GOT3 (cell line): ENCODE measurements around the gene SEC14L6.
"Not testable (repeated sequence)": the region's sequence is repeated elsewhere in the genome, so short reads cannot be mapped to it uniquely, and the experiment has no call there.

Experiments used
- DNase-seq: peaks from one replicate; lab custom pipeline; 2025; ENCODE audit warnings: mixed read lengths; lab: John Stamatoyannopoulos, UW

The SEC14L6 gene

DNA sequence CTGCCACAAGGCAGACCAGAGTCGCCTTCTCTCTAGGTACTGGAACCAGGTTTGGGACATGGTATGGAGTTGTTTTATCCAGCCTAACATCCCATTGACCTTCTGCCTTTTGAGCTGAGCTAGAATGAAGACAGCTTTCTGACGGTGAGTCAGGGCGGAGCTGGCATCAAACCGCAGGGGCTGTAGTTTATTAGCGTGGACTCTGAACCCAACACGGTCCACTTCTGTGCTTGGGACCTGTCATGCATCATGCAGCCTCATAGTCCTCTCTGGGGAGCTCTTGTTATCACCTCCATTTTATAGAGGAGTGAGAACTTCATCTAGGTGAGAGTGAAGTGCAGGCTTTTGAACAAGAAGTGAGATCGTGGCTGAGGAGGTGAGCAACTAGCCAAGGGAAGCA is 19.6 kb upstream of the SEC14L6 start:
- DNase-seq = no peak

DNA sequence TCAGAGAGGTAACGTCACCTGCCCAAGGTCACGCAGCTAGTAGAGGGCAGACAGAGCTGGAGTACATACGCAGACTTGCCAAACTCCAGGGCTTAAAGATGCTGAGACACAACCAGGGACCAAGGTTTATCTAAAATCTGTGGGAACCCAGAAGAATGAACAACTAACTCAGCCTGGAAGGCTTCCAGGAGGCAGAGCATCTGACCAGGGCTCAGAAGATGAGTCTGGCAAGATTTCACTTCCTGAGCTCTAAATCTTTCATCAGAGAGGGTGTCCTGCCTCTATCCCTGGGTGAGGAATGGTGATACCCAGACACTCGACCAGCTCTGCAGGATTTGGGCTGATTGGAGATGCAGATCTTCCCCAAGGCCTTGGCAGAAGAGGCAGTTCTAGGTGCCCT is 18.8 kb upstream of the SEC14L6 start:
- DNase-seq = no peak

DNA sequence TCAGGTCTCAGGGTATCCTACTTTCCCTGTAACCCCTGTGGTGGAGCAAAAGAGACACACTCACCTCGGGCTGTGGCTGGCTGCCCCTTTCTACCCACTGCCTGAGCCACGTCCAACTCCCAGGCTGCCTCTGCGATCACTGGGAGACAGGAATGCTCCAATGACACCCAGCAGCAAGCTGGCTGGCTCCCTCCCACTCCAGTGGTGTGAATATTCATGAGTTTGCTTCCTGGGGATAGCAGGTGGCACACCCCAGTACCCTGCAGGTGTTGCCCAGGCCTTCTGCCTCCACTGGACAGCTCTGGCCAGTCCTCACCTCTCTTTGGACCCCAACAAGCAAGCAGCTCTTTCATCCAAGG is 18.2 kb upstream of the SEC14L6 start:
- no peak for DNase-seq

DNA sequence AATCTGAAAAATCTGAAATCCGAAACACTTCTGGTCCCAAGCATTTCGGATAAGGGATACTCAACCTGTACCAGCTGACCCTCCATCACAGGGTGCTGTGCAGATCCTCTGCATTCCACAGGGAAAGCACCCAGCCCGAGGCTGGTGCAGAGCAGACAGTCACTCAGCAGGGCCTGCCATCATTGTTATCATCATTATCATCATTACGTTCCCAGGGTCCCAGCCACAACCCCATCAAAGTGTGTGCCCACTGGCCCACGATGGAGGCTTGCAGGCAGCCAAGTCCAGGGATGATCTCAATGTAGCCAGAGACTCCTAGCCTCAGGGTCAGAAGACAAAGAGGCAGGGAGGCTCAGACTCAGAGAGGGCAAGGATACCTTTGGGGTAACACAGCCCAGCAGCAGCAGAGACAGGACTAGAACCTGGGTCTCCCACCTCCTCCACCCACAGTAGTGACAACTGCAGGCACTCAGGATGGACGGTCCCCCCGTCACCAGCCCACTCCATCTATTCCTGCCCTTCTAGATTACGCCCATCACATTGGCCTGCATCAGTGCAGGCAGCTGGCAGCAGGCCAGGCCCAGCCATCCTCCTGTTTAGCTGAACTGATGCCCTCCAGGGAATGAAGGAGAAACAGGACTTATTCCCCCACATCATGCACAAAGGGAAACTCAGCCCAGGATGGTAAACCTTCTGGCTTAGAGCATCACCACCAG is 17.7 kb upstream of the SEC14L6 start:
- DNase-seq = no peak

DNA sequence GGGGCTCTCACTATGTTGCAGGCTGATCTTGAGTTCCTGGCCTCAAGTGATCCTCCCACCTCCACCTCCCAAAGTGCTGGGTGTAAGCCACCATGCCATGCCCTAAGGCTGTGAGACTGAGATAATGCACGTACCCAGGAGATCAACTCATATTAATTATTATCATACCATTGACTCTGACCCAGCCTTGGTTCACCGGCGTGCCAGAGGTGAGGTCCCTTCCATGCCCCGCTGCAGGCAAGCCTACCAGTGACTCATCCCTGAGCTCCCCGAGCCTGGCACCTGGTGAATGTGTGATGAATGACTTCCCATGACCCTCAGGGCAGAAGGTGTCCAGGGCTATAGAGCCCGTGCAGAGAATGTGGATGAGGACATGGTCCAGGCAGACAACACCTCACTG is 15.8 kb upstream of the SEC14L6 start:
- DNase-seq = no peak

DNA sequence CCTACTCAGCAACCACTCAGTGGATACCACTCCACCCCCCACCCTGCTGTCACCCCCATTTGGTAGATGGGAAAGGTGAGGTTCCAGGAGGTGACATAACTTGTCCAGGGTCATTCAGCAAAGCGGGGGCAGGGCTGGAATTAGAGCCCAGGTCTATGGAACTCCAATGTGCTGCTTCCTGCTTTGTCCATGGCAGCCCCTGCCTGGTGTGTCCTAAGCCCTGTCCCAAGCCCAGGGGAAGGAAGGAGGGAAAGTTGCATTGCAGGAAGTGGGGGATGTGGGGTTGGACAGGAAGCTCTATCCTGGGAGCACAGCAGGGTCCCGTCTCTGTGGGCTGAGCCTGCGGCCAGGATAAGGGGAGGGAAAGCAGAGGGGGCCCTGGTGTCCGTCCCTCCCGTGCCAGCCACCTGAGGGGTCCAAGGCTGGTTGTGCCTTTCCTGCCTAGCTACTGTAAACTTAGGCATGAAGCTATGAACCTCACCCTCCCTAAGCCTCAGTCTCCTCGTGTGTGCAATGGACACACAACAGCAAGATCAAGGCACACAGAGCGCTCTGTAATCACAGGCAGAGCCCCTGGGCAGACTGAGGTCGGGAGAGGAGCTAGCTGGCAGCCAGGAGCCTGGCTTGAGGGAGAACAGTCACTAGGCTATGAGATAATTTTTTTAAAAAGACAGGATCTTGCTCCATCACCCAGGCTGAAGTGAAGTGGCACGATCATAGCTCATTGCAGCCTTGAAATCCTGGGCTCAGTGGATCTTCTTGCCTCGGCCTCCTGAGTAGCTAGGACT is 15.1 kb upstream of the SEC14L6 start:
- no peak for DNase-seq

DNA sequence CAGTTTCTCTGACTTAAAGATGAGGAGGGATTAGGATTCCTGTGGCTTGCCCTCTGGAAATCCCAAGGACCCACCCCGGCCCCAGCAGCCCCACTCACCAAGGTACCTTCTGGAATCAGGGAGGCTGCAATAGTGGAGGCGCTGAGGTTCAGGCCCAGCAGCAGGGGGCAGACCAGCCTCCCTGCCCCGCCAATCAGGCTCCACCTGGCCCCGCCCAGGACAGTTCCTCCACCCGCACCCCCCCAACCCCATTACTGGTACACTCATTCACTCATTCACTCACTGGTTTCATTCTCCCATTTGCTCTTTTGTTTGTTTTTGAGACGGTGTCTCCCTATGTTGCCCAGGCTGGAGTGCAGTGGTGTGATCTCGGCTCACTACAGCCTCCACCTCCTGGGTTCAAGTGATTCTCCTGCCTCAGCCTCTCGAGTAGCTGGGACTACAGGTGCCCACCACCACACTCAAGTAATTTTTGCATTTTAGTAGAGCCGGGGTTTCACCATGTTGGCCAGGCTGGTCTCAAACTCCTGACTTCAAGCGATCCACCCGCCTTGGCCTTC is 14.2 kb upstream of the SEC14L6 start:
- DNase-seq = not testable (repeated sequence)

DNA sequence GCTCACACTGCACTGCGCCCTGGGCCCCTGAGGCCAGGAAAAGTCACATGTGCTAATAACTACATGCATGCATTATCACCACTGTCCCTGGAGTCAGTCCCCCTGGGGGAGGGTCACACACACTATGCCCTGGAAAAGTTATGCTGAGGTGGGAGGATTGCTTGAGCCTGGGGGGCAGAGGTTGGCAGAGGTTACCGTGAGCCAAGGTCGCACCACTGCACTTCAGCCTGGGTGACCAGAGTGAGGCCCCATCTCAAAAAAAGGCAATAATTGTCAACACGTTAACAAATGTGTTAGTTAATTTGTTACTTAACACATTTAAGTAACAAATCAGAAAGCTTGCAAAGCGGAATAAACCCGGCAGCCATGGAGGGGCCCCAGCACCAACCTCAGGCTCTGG is 13.3 kb upstream of the SEC14L6 start:
- no peak for DNase-seq

DNA sequence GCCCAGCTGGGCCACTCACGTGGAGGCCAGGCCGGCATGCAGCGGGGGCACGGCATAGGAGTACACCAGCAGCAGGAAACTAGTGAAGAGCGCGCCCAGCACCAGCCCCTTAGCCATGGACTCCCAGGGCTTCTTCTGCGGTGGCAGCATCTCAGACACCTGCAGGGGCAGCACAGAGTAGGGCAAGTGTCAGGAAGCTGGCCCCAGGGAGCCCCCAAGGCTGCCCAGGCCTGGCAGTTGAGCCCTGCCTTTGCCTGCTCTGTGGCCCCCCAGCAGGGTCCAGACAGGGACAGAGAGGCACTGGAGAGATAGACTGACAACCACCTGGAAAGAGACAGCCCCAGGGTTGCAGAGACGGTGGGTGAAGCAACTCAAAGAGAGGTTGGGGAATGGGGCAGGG is 10.7 kb upstream of the SEC14L6 start:
- DNase-seq = no peak

DNA sequence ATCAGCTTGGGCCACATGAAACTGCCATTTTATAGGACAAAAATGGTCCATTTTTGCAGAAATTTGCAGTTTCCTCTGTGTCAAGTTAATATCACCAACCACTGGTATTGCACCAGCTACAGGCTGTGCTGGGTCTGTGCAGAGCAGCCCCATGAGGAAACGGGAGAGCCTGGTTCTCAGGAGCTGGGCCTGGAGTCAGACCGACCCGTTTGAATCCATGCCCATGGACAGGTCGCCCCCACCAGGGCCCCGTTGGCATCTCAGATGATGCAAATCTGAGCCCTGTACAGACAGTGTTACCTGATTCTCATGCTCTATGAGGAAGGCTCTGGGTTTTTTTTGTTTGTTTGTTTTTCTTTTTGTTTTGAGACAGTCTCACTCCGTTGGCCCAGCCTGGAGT is 9.8 kb upstream of the SEC14L6 start:
- no peak for DNase-seq

DNA sequence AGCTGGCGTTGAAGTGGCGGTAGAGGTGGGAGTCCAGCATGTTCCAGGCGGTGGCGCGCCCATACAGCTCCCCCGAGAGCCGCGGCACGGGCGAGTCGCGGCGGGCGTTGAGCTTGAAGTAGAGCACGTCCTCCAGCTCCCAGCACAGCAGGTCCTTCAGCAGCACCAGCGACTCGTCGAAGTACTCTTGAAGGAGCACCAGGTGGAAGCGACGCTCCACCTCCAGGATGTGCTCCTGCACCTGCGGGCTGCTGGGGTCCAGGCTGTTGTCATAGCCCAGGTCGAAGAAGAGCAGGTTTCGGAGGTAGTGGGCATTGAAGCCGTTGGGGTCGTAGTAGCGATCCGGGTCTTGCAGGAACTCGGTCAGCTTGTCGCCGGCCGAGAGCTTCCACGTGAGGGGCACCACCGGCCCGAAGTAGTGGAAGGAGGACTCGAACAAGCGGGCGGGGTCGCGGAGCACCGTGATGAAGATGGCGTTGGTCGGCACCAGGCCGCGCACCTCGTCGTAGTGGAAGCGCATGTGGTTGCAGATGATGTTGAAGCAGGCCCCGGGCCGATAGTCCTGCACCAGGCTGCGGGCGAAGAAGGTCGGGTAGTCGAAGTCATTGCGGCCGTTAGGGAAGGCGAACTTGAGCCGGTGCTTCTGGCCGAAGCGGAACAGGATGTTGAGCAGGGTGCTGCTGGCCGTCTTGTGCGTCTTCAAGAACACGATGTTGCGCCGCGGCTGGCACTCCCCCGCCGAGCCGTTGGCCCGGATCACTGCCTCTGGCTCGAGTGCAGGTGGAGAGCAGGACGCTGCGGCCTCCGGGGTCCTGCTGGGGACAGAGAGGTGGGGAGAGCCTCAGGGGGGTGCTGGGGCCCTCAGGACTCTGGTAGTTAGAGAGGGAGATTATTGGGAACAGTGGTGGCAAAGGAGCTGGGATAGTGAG is 9.0 kb upstream of the SEC14L6 start:
- DNase-seq = no peak

DNA sequence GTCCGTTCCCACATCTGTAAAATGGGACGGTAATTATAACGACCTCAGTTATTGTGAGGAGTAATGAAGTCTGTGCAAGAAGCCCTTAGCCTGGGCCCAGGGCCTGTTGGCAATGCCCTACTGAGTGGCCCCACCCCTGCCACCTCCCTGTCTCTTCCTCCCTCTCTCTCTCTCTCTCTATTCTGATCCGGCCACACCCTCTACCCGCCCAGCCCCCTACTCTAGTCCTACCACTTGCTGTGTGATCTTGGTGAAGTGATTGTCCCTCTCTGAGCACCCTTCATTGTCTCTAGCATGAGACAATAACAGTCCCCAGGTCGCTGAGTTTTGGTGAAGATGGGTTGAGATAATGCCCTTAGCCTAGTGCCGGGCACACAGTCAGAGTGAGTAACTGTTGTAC is 7.4 kb upstream of the SEC14L6 start:
- DNase-seq = no peak

DNA sequence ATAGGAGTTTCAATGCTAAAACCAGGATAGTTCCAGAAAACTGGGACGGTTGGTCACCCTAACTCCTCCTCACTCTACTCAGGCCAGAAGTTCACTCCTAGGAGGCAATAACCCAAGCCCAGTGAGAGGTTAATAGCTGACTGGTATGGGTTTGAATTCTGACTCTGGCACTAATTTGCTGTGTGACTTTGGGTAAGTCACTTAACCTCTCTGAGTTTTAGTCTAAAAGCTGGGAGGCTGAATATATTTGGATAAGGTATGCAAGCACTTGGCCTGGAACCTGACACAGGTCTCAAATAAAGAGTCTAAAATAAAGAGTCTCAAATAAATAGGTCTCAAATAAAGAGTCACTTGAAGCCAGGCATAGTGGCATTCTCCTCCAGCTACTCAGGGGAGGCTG is 6.2 kb upstream of the SEC14L6 start:
- DNase-seq = no peak

DNA sequence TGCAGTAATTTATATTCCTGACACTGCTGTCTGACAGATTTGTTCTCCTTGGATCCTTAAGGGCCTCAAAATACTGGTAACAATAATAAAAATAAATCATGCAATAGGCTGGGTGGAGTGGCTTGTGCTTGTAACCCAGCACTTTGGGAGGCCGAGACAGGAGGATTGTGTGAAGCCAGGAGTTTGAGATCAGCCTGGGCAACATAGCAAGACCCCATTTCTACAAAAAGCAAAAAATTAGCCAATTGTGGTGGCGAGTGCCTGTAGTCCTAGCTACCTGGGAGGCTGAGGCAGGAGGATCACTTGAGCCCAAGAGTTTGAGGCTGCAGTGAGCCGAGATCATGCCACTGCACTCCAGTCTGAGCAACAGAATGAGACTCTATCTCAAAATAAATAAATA is 5.3 kb upstream of the SEC14L6 start:
- DNase-seq = not testable (repeated sequence)

DNA sequence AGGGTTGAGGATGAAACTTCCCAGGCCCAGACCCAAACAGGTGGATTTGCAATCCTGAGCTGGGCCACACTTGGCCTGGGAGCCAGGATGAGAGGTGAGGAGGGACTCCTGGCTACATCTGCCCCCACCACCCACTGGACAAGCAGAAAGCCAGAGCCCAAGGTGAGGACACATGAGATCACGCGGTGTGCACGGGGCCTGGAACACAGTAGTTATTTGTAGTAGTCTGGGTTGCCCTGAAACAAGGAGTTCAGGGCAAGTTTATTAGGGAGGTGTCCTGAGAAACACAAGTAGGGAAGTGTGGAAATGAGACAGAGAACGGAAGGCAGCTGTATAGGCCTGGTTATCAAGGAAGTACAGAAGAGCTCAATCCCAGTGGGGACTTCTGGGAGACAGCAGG is 647 bp upstream of the SEC14L6 start:
- no peak for DNase-seq

DNA sequence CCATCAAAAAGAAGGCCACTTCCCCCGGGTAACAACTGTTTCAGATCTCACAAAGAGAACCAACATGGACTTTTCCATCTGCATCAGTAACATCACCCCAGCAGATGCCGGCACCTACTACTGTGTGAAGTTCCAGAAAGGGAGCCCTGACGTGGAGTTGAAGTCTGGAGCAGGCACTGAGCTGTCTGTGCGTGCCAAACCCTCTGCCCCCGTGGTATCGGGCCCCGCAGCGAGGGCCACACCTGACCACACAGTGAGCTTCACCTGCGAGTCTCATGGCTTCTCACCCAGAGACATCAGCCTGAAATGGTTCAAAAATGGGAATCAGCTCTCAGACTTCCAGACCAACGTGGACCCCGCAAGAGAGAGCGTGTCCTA is 3.7 kb downstream of the SEC14L6 start:
- no peak for DNase-seq

DNA sequence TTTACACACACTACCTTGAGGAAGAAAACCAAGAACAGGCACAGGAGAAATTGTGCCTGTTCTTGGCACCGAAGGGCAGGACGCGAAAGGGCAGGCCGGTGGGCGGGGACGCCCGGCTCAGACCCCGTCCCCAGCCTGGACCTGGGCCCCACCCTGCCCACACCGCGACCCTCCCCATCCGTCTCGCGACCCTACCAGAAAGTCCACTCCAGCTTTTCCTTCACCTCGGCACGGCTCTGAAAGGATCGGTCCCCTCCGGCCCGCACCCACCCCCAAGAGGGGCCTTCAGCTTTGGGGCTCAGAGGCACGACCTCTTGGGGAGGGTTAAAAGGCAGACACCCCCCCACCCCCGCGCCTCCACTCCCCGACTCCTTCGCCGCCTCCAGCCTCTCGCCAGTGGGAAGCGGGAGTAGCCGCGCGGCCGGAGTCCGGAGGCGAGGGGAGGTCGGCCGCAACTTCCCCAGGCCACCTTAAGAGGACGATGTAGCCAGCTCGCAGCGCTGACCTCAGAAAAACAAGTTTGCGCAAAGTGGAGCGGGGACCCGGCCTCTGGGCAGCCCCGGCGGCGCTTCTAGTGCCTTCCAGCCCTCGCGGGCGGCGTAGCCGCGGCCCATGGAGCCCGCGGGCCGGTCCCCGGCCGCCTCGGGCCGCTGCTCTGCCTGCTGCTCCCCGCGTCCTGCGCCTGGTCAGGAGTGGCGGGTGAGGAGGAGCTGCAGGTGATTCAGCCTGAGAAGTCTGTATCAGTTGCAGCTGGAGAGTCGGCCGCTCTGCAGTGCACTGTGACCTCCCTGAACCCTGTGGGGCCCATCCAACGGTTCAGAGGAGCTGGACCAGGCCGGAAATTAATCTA is 4.4 kb downstream of the SEC14L6 start:
- DNase-seq = no peak

DNA sequence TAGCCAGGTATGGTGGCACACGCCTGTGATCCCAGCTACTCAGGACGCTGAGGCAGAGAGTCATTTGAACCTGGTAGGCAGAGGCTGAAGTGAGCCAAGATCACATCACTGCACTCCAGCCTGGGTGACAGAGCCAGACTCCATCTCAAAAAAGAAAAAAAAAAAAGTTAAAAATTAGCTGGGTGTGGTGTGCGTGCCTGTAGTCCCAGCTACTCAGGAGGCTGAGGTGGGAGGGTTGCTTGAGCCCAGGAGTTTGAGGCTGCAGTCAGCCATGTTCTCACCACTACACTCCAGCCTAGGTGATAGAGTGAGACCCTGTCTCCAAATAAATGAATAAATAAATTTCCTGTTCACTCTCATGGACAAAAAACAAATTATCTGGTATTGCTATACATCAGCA is 5.0 kb downstream of the SEC14L6 start:
- not testable (repeated sequence) for DNase-seq

DNA sequence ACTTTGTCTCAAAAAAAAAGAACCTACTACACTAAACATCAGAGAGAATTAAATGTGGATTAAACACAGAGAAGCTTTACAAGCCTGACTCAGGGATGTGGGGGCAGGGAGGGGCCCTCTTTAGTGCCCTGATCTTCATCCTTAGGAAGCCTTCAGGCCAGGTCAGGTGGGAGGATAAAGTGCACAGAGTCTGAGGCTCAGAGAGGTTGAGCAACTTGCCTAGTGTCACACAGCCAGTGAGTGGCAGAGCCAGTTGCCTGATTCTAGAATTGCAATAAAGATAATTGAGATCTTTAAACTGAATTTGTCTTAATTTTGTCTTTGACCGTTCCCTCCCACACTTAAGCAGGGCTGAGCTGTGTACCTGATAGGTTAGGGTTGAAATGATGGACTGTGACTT is 7.2 kb downstream of the SEC14L6 start:
- no peak for DNase-seq

DNA sequence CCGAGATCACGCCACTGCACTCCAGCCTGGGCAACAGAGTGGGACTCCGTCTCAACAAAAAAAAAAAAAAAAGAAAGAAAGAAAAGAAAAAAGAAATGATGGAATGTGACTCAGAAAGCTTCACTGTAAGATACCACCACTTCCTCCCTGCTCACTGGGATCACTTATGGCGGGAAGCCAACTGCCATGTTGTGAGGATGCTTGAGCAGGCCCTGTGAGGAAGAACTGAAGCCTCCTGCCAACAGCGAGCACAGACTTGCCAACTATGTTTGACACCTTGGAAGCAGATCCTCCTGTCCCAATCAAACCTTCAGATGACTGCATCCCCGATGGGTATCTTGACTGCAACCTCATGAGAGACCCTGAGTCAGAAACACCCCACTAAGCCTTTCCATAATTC is 8.3 kb downstream of the SEC14L6 start:
- DNase-seq = no peak

DNA sequence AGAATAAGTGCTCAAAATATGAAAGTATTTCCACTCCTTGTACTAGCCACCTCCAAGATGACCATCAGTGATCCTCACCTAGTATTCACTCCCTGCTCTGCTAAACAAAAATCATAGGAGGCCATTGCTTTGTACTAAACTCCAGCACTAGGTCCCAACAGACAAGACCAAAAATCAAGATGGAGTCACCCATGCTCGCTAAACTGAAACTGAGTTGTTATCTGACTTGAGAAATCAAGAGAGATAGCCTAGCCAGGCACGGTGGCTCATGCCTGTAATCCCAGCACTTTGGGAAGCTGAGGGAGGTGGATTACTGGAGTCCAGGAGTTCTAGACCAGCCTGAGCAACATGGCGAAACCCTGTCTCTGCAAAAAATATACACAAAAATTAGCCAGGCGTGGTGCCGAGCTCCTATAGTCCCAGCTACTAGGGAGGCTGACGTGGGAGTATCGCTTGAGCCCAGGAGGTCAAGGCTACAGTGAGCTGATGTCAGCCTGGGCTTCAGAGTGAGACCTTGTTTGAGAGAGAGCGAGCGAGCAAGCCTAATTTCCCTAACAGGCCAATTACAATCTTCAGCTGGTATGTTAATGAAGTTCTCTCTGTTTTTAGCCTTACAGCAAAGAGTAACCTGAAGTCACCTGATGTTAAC is 9.3 kb downstream of the SEC14L6 start:
- no peak for DNase-seq
